GM23338 (cell line): ENCODE measurements around the gene ALPL. TPM values are rescaled to one million over a fixed set of nuclear protein-coding genes. Genes with fewer than 3 reads are reported as not detected.

ENCODE experiments used
- ATAC-seq: fragments of 200-7000 bp; cut with Tn5 transposase; 3 replicates; pipeline ENCODE4 v1.9.1; 2020
- DNase-seq: peaks from one replicate; pipeline ENCODE4 v3.0.0-alpha.2; 2015; ENCODE audit warnings: low spot score
- H2AFZ ChIP-seq: fragments of 200-600 bp; sonication (generic); 2 replicates; pipeline ENCODE4 v1.8.0; 2016; ENCODE audit warnings: antibody characterized with exemption, mild to moderate bottlenecking, moderate library complexity
- H3F3A ChIP-seq: fragments of 200-600 bp; sonication (generic); replicated peaks from 2 replicates; pipeline ENCODE4 v1.8.0; 2017; ENCODE audit warnings: antibody characterized with exemption, mixed run types, low read depth
- H3K27ac ChIP-seq: fragments of 200-600 bp; sonication (generic); 2 replicates; pipeline ENCODE4 v1.6.1; 2016; ENCODE audit warnings: low read depth
- H3K27me3 ChIP-seq: fragments of 200-600 bp; sonication (generic); 2 replicates; pipeline ENCODE4 v1.8.0; 2016; ENCODE audit warnings: mild to moderate bottlenecking, mixed run types, moderate library complexity; ENCODE audit not compliant: insufficient read depth
- H3K36me3 ChIP-seq: fragments of 200-600 bp; sonication (generic); 2 replicates; pipeline ENCODE4 v1.8.0; 2016; ENCODE audit warnings: mild to moderate bottlenecking; ENCODE audit not compliant: insufficient read depth
- H3K4me1 ChIP-seq: fragments of 200-600 bp; sonication (generic); 2 replicates; pipeline ENCODE4 v1.8.0; 2016; ENCODE audit warnings: mild to moderate bottlenecking, moderate library complexity; ENCODE audit not compliant: insufficient read depth
- H3K4me2 ChIP-seq: fragments of 200-600 bp; sonication (generic); 2 replicates; pipeline ENCODE4 v1.7.1; 2017; ENCODE audit warnings: mixed run types
- H3K4me3 ChIP-seq: fragments of 200-600 bp; sonication (generic); 2 replicates; pipeline ENCODE4 v1.6.1; 2016; ENCODE audit warnings: mixed run types
- H3K79me2 ChIP-seq: fragments of 200-600 bp; sonication (generic); replicated peaks from 2 replicates; pipeline ENCODE4 v1.8.0; 2017; ENCODE audit warnings: mild to moderate bottlenecking; ENCODE audit not compliant: insufficient read depth
- H3K9me2 ChIP-seq: fragments of 200-600 bp; sonication (generic); 2 replicates; pipeline ENCODE4 v1.8.0; 2017; ENCODE audit not compliant: insufficient read depth
- H4K20me1 ChIP-seq: fragments of 200-600 bp; sonication (generic); replicated peaks from 2 replicates; pipeline ENCODE4 v1.8.0; 2017; ENCODE audit warnings: mild to moderate bottlenecking; ENCODE audit not compliant: insufficient read depth
- H3K27ac Mint-ChIP-seq: 2 replicates; pipeline ENCODE4 v1.8.0; 2020; ENCODE audit warnings: inconsistent platforms, mild to moderate bottlenecking, moderate library complexity, mixed read lengths
- H3K27me3 Mint-ChIP-seq: 3 replicates; pipeline ENCODE4 v1.8.0; 2022; ENCODE audit warnings: low read depth, mild to moderate bottlenecking, moderate library complexity, mixed read lengths, inconsistent platforms; ENCODE audit not compliant: insufficient read depth, poor library complexity
- H3K36me3 Mint-ChIP-seq: 3 replicates; pipeline ENCODE4 v1.8.0; 2021; ENCODE audit warnings: low read depth, mild to moderate bottlenecking, inconsistent platforms, moderate library complexity, mixed read lengths
- H3K4me1 Mint-ChIP-seq: 3 replicates; pipeline ENCODE4 v1.8.0; 2020; ENCODE audit warnings: mild to moderate bottlenecking, inconsistent platforms, mixed read lengths
- H3K4me3 Mint-ChIP-seq: 3 replicates; pipeline ENCODE4 v1.8.0; 2021; ENCODE audit warnings: moderate library complexity, mild to moderate bottlenecking, inconsistent platforms, mixed read lengths
- H3K9me3 Mint-ChIP-seq: 3 replicates; pipeline ENCODE4 v1.8.0; 2020; ENCODE audit warnings: moderate library complexity, mild to moderate bottlenecking, inconsistent platforms, mixed read lengths
- CREB1 ChIP-seq: fragments of 250-450 bp; sonication (Bioruptor Pico); IDR thresholded peaks from 2 replicates; pipeline ENCODE4 v1.5.0; 2020; ENCODE audit warnings: low read depth, mild to moderate bottlenecking, moderate library complexity
- ETS1 ChIP-seq: IDR thresholded peaks from 2 replicates; pipeline ENCODE4 v1.6.1; 2016; ENCODE audit warnings: antibody characterized with exemption
- EZH2 ChIP-seq: fragments of 200-600 bp; sonication (generic); IDR thresholded peaks from one replicate; pipeline ENCODE4 v1.8.0; 2017; ENCODE audit warnings: antibody characterized with exemption, mild to moderate bottlenecking, low read depth; ENCODE audit not compliant: unreplicated experiment
- EZH2phosphoT487 ChIP-seq: fragments of 200-600 bp; sonication (generic); IDR thresholded peaks from one replicate; pipeline ENCODE4 v1.8.1; 2018; ENCODE audit warnings: antibody characterized with exemption; ENCODE audit not compliant: unreplicated experiment
- NANOG ChIP-seq: IDR thresholded peaks from 2 replicates; pipeline ENCODE4 v1.6.1; 2016; ENCODE audit warnings: antibody characterized with exemption, borderline replicate concordance
- POLR2AphosphoS5 ChIP-seq: IDR thresholded peaks from 2 replicates; pipeline ENCODE4 v1.6.1; 2016; ENCODE audit warnings: antibody characterized with exemption, low read depth
- STAT1 ChIP-seq: IDR thresholded peaks from one replicate; pipeline ENCODE4 v1.6.1; 2016; ENCODE audit warnings: antibody characterized with exemption; ENCODE audit not compliant: unreplicated experiment
- ZNF114 ChIP-seq: fragments of 250-450 bp; sonication (Bioruptor Pico); IDR thresholded peaks from 2 replicates; pipeline ENCODE4 v1.5.0; 2020; ENCODE audit warnings: mild to moderate bottlenecking, moderate library complexity
- ZNF331 ChIP-seq: fragments of 250-450 bp; sonication (Bioruptor Pico); IDR thresholded peaks from 2 replicates; pipeline ENCODE4 v1.5.0; 2020; ENCODE audit warnings: low read depth, mild to moderate bottlenecking, moderate library complexity
- ZNF462 ChIP-seq: fragments of 250-450 bp; sonication (Bioruptor Pico); IDR thresholded peaks from 2 replicates; pipeline ENCODE4 v1.5.0; 2020; ENCODE audit warnings: mild to moderate bottlenecking, moderate library complexity
- polyA plus RNA-seq: library from polyadenylated mRNA; unstranded; fragments of >200 nt; fragmentation: Nextera tagmentation; extraction: Ambion mirVana; gene quantifications from 2 replicates; pipeline ENCODE4 v1.2.1, GENCODE V29; 2016
- total RNA-seq: library from RNA; depleted of rRNA; stranded (reverse); fragments of >200 nt; shearing (Covaris generic); gene quantifications from 2 replicates; pipeline ENCODE4 v1.2.3, GENCODE V29; 2014
- TF ChIP-seq, protein P1 (sequence below), 2 experiments: fragments of 200-600 bp in 1 of 2; sonication (generic) in 1 of 2; conservative IDR thresholded peaks; 2 replicates each; pipeline versions ENCODE4 v1.5.1 to v1.6.1; 2016 to 2017; ENCODE audit warnings: antibody characterized with exemption in 2 of 2, low read depth in 2 of 2, mild to moderate bottlenecking in 2 of 2, moderate library complexity in 1 of 2

Gene ALPL
- total and polyA plus RNA-seq, 2 experiments from 2014 or later, result 116 to 187 TPM

- Mint-ChIP-seq H3K27ac (no peak overlapping the region), H3K4me1 (peaks cover 25% of the 10 kb centered on the region), H3K27me3 (peaks cover 10% of the 10 kb centered on the region), H3K4me3 (no peak overlapping the region), H3K9me3 (no peaks in the 10 kb centered on the region), H3K36me3 (0 out of 3 replicates have a peak, but pooled peaks cover 5% of the 10 kb centered on the region)
- TF ChIP-seq ZNF462 (CRISPR knock-in tag) (no peak), CREB1 (CRISPR knock-in tag) (no peak), ZNF331 (CRISPR knock-in tag) (no peak), EZH2 (no peak)
- no peak overlapping the region for H3K4me2 ChIP-seq
- H3F3A ChIP-seq, result no peaks in the 10 kb centered on the region
- peaks cover 17% of the 10 kb centered on the region for H4K20me1 ChIP-seq
- ATAC-seq (no peak), DNase-seq (no peak)
- H2AFZ ChIP-seq, result no peak overlapping the region
- H3K4me3 ChIP-seq, result no peak overlapping the region
- H3K27ac ChIP-seq, result no peak overlapping the region
- H3K27me3 ChIP-seq, result no peaks in the 10 kb centered on the region
- peaks cover 5% of the 10 kb centered on the region; the same call in 1 of the 2 replicates for H3K4me1 ChIP-seq
- no peaks in the 10 kb centered on the region for H3K36me3 ChIP-seq
- no peaks in the 10 kb centered on the region for H3K9me2 ChIP-seq
- H3K79me2 ChIP-seq, result peaks cover 60% of the 10 kb centered on the region
Measured at GRCh38 chr1:21530368-21531016, 21.3 kb downstream of the ALPL start.

- no peaks in the 10 kb centered on the region for H3F3A ChIP-seq
- H3K4me3 ChIP-seq, result no peak overlapping the region
- H3K27me3 ChIP-seq, result no peaks in the 10 kb centered on the region
- no peak overlapping the region for H2AFZ ChIP-seq
- Mint-ChIP-seq H3K9me3 (no peaks in the 10 kb centered on the region), H3K36me3 (0 out of 3 replicates have a peak, but pooled peaks cover 5% of the 10 kb centered on the region), H3K4me1 (peaks cover 27% of the 10 kb centered on the region), H3K4me3 (no peak overlapping the region), H3K27me3 (peaks cover 10% of the 10 kb centered on the region), H3K27ac (no peak overlapping the region)
- peaks cover 5% of the 10 kb centered on the region; the same call in 1 of the 2 replicates for H3K4me1 ChIP-seq
- ATAC-seq, result no peak
- DNase-seq, result no peak
- H3K9me2 ChIP-seq, result no peaks in the 10 kb centered on the region
- H3K79me2 ChIP-seq, result peaks cover 62% of the 10 kb centered on the region
- H3K4me2 ChIP-seq, result no peak overlapping the region
- H4K20me1 ChIP-seq, result peaks cover 24% of the 10 kb centered on the region
- no peaks in the 10 kb centered on the region for H3K36me3 ChIP-seq
- H3K27ac ChIP-seq, result no peak overlapping the region
- no peak for TF ChIP-seq STAT1
- no peak for TF ChIP-seq POLR2AphosphoS5
- TF ChIP-seq EZH2phosphoT487, result no peak
- TF ChIP-seq, protein P1, sequence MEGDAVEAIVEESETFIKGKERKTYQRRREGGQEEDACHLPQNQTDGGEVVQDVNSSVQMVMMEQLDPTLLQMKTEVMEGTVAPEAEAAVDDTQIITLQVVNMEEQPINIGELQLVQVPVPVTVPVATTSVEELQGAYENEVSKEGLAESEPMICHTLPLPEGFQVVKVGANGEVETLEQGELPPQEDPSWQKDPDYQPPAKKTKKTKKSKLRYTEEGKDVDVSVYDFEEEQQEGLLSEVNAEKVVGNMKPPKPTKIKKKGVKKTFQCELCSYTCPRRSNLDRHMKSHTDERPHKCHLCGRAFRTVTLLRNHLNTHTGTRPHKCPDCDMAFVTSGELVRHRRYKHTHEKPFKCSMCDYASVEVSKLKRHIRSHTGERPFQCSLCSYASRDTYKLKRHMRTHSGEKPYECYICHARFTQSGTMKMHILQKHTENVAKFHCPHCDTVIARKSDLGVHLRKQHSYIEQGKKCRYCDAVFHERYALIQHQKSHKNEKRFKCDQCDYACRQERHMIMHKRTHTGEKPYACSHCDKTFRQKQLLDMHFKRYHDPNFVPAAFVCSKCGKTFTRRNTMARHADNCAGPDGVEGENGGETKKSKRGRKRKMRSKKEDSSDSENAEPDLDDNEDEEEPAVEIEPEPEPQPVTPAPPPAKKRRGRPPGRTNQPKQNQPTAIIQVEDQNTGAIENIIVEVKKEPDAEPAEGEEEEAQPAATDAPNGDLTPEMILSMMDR (conservative IDR thresholded peaks at IDR 0.05; ENCODE audit: low read depth in 2 of 2), result no peak
- no peak for TF ChIP-seq ZNF331 (CRISPR knock-in tag)
- no peak for TF ChIP-seq ZNF114 (CRISPR knock-in tag)
- no peak for TF ChIP-seq NANOG
- TF ChIP-seq ETS1, result no peak
- no peak for TF ChIP-seq CREB1 (CRISPR knock-in tag)
- TF ChIP-seq EZH2, result no peak
Measured at GRCh38 chr1:21531241-21531640, 22.0 kb downstream of the ALPL start.
